NCI-H526 treated with DMSO at 0.1 percent for 48 hours (cell line): Measurements from ENCODE around the gene TFAP2E.
"Not testable (repeated sequence)": the region's sequence is repeated elsewhere in the genome, so short reads cannot be mapped to it uniquely, and the experiment has no call there.

Experiments used
- DNase-seq: peaks from one replicate; lab custom pipeline; 2025; lab: John Stamatoyannopoulos, UW

The TFAP2E gene

GRCh38 chr1:35574125-35574654 lies 1.1 kb downstream of the TFAP2E start:
- no peak for DNase-seq

GRCh38 chr1:35574655-35575415 lies 1.7 kb downstream of the TFAP2E start:
- DNase-seq: peak; percentile 49

- DNase-seq: no peak
Measured at GRCh38 chr1:35575416-35575958, 2.4 kb downstream of the TFAP2E start.

GRCh38 chr1:35576061-35576765 lies 3.1 kb downstream of the TFAP2E start:
- DNase-seq: no peak

- DNase-seq: not testable (repeated sequence)
Measured at GRCh38 chr1:35576766-35577070, 3.6 kb downstream of the TFAP2E start.

GRCh38 chr1:35577071-35577998 lies 4.2 kb downstream of the TFAP2E start:
- DNase-seq: no peak

- peak; percentile 39 for DNase-seq
Measured at GRCh38 chr1:35580949-35581388, 7.9 kb downstream of the TFAP2E start.

- not testable (repeated sequence) for DNase-seq
Measured at GRCh38 chr1:35581621-35582020, 8.5 kb downstream of the TFAP2E start.

- no peak for DNase-seq
Measured at GRCh38 chr1:35585281-35585680, 12.2 kb downstream of the TFAP2E start.

- not testable (repeated sequence) for DNase-seq
Measured at GRCh38 chr1:35585805-35586204, 12.7 kb downstream of the TFAP2E start.

GRCh38 chr1:35586808-35587207 lies 13.7 kb downstream of the TFAP2E start:
- no peak for DNase-seq

- no peak for DNase-seq
Measured at GRCh38 chr1:35587736-35588135, 14.6 kb downstream of the TFAP2E start.

GRCh38 chr1:35588197-35588910 lies 15.2 kb downstream of the TFAP2E start:
- no peak for DNase-seq

GRCh38 chr1:35589516-35590427 lies 16.7 kb downstream of the TFAP2E start:
- no peak for DNase-seq

- no peak for DNase-seq
Measured at GRCh38 chr1:35590476-35591040, 17.4 kb downstream of the TFAP2E start.

GRCh38 chr1:35591211-35591610 lies 18.1 kb downstream of the TFAP2E start:
- no peak for DNase-seq

GRCh38 chr1:35592991-35593769 lies 20.1 kb downstream of the TFAP2E start:
- no peak for DNase-seq

- no peak for DNase-seq
Measured at GRCh38 chr1:35594005-35594760, 21.1 kb downstream of the TFAP2E start.
